ENCODE results near the gene NME4.
"Not testable (repeated sequence)": the region's sequence is repeated elsewhere in the genome, so short reads cannot be mapped to it uniquely, and the experiment has no call there.

Gene NME4

GRCh38 chr16:378113-378820 is 18.7 kb upstream of the NME4 start:
- DNase-seq = not testable (repeated sequence)

DNA sequence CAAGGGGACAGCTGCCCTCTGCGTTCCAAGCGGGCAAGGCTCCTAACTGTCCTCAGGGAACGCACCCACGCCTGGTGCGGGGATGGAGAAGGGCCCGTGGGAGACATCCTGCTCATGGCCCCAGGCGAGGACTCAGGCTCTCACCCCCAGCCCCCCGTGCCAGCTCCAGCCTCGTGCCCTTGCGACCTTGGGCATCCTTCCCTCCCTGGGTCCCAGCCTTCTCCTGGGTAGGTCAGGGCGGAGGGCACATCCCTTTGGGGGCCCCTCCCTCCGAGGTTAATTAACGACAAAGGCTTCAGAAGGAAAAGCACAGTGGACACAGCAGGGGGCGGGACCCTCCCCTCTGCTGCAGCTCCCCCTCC is 18.2 kb upstream of the NME4 start:
- DNase-seq = no peak

GRCh38 chr16:379183-379960 is 17.6 kb upstream of the NME4 start:
- DNase-seq = no peak

DNA sequence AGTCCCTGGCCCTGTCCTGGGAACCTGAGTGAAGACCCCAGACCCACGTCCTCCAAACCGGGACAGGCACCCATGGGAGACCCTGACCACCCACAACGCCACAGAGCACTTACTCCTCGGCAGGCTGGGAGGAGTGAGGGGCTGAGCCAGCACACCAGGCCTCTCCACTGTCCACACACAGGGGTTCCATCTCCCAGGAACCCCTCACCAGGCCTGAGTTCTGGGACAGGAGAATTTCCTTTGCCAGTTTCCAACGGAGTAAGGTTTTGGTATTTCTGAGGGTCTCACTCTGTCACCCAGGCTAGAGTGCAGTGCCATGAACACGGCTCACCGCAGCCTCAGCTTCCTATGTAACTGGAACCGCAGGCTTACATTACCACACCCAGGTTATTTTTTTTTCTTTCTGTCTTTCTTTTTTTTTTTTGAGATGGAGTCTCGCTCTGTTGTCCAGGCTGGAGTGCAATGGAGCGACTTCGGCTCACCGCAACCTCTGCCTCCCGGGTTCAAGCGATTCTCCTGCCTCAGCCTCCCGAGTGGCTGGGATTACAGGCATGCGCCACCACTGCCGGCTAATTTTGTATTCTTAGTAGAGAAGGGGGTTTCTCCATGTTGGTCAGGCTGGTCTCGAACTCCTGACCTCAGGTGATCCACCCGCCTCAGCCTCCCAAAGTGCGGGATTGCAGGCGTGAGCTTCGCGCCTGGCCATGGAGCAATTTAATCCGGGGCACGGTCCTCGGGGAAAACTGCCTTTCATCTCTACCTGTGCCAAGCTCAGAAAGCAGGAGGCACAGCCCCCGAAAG is 16.8 kb upstream of the NME4 start:
- no peak for DNase-seq

DNA sequence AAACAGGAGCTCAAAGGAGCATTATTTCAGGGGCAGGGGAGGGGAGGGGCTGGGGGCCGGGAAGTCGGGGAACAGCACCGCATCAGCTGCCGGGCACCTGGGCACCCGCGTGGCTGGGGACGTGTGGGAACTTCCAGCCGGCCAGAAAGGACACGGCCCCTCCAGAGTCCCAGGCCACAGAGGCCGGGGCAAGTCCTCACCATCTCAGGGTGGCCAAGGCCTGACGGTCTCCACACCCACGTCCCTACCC is 16.3 kb upstream of the NME4 start:
- no peak for DNase-seq

DNA sequence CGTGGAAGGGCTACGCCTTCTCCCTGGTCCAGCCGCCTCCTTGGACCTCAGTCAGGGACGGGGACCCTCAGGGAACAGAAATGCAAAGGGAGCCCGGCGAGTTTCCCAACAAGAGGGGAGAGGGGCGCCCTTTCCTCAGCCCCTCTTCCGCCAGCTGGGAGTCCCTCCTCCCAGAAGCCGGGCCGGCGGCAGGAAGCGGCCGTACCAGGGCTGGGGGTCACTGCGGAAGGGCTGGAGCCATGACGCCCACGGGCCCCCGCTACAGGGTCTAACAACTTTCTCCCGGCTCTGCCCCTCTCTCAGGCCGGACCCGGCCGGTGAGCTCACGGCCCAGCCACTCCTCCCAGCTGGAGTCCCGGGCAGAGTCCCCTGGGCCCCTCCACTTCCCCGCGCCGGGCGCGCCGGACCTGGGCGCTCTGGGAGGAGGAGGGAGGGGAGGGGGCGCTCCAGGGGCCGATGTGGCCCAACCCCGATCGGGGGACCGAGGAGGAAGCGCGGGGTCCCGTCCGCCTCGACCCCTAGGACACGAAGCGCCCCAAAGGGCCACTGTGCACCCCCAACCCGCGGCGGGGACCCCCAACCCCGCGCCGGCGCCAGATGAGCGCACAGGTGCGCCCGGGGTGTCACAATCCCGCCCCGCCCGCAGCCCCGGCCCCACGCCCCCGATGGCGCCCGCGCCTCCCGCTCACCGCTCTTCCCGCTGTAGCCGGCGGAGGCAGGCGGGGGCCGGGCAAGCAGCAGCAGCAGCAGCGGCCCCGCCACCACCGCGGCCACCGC is 15.8 kb upstream of the NME4 start:
- DNase-seq = no peak

- DNase-seq = peak; percentile 9
Observed at GRCh38 chr16:381789-382717, 14.9 kb upstream of the NME4 start, which contains the start of gene PGAP6. PGAP6 (minus strand) TSS chr16:381978; CDS start chr16:381821, 157 bp downstream.

DNA sequence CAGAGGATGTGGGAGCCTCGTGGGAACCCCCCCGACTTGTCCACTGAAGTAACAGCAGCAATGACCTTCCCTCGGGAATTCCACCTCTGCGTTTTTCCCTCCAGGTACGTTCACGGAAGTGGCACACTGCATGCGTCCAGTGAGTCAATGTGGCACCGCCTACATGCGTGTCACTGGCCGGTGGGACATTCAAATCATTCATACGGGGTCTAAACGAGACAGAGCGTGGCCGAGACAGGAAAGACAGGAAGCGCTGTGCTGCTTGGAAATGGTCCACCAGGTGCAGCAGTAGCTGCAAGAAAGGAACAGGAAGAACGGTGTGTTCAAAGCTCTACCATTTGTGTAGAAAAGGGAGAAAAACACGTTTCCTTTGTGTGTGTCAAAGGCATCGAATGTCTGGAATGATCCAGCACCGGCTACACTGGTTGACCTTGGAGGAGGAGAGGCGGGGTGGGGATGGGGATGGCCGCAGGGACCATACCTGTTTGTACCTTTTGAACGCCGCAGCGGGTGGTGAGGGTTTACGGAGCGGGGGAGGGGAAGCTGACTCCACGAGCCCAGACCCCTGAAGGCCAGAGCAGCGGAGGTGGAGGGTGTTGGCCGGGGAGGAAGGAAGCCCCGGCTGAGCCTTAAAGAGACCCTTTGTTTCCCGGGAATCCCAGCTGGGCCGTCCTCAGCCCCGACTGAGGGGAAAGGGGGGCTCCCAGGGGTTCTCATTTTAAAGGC is 13.5 kb upstream of the NME4 start:
- DNase-seq = no peak

DNA sequence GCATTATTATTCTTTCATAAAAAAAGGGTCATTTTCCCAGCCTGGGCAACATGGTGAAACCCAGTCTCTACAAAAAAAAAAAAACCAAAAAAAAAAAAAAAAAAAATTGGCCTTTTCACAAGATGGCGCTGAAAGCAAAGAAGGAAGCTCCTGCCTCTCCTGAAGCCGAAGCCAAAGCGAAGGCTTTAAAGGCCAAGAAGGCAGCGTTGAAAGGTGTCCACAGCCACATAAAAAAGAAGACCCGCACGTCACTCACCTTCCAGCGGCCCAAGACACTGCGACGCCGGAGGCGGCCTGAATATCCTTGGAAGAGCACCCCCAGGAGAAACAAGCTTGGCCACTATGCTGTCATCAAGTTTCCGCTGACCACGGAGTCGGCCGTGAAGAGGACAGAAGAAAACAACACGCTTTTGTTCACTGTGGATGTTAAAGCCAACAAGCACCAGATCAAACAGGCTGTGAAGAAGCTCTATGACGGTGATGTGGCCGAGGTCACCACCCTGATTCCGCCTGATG is 10.3 kb upstream of the NME4 start:
- DNase-seq = no peak

DNA sequence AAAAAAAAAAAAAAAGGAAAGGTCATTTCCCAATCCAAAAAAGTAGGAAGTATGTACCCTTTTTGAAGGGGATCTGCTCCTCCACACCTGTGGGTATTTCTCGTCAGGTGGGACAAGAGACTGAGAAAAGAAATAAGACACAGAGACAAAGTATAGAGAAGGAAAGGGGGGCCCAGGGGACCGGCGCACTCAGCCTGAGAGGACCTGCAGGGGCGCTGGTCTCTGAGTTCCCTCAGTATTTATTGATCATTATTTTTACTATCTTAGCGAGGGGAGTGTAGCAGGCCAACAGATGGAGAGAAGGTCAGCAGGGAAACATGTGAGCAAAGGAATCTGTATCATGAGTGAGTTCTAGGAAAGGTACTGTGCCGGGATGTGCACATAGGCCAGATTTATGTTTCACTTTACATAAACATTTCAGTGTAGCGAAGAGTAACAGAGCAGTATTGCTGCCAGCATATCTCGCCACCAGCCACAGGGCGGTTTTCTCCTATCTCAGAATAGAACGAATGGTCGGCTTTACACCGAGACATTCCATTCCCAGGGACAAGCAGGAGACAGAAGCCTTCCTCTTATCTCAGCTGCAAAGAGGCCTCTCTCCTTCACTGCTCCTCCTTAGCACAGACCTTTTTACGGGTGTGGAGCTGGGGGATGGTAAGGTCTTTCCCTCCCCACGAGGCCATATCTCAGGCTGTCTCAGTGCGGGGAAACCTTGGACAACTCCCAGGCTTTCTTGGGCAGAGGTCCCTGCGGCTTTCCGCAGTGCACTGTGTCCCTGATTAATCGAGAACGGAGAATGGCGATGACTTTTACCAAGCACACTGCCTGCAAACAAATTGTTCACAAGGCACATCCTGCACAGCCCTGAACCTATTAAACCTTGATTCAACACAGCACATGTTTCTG is 9.0 kb upstream of the NME4 start:
- DNase-seq = peak; percentile 5

- DNase-seq = no peak
Observed at GRCh38 chr16:389352-389751, 7.6 kb upstream of the NME4 start.

GRCh38 chr16:391885-392335 is 5.1 kb upstream of the NME4 start:
- peak; percentile 60 for DNase-seq

DNA sequence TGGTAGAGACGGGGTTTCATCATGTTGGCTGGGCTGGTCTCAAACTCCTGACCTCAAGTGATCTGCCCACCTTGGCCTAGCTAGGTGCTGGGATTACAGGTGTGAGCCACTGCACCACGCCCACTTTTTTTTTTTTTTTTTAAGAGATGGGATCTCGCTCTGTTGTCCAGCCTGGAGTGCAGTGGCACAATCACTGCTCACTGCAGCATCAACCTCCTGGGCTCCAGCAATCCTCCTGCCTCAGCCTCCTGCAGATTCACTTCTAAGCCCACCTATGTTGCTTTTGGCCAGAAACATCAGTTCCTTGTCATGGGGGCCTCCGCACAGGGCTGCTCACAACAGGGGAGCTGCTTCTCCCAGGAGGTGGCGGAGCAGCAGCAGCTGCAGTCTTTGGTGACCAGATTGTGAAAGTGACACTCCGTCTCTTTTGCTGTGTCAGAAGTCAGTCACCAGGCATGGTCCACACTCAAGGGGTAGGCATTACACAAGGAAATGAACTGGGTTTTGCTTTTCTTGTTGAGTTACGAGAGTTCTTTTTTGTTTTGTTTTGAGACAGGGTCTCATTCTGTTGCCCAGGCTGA is 4.5 kb upstream of the NME4 start:
- no peak for DNase-seq

DNA sequence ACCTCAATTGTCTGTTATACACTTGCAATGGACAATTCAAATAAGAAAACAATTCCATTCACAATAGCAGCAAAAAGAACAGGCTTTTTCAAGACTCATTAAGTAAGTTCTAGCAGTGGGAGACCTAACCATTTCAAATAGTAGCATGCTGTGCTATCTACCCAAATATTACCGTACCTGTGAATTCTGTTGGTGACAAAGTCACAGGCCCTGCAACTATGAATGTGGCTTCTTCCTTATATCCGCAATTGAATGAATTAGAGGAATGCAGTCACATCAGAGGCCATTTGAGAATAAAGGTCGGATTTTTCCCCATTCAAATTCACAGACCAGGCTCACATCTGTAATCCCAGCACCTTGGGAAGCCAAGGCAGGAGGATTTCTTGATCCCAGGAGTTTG is 800 bp upstream of the NME4 start:
- no peak for DNase-seq

GRCh38 chr16:396605-397004 is 394 bp upstream of the NME4 start:
- DNase-seq = no peak

GRCh38 chr16:397736-398332 is 835 bp downstream of the NME4 start:
- no peak for DNase-seq

GRCh38 chr16:398561-399339 is 1.8 kb downstream of the NME4 start:
- no peak for DNase-seq

DNA sequence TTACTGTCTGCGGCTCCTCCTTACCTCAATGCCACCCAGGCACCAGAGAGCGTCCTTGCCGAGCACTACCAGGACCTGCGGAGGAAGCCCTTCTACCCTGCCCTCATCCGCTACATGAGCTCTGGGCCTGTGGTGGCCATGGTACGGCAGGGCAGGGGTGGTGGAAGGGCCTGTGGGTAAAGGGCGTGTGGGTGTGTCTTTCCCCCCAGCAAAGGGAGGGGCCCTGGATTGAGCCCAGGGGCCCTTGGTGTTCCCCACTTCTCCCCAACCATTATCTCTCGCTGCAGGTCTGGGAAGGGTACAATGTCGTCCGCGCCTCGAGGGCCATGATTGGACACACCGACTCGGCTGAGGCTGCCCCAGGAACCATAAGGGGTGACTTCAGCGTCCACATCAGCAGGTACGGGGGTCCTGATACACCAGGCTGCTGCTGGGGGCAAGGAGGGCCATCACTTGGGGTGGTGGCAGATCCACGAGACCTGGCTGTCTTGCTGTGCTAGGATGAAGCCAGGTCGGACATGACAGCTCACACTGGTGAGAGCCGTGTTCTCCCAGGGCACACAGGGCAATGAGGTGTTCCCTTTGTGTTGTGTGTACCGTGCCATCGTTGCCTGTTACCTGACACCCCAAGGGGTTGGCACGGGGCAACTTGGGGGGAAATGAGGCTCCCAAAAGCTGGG is 2.5 kb downstream of the NME4 start:
- DNase-seq = no peak

All from kidney glomerular epithelial cell (primary cell).